Lung (tissue), 12 donors: ENCODE data around the gene ZNF366. TPM values are rescaled to one million over a fixed set of nuclear protein-coding genes. Genes with fewer than 3 reads are reported as not detected.
A peak's percentile ranks its signal among the peaks of the same experiment; 100 is the strongest.

Experiments
- ATAC-seq: fragments of 200-7000 bp; cut with Tn5 transposase; one replicate; pipeline ENCODE4 v1.9.1; 2020; ENCODE audit warnings: moderate number of reproducible peaks; ENCODE audit not compliant: insufficient read depth, low FRiP score
- DNase-seq, 3 donors: peaks; one replicate each; pipeline ENCODE4 v3.0.0-alpha.2; 2013 to 2017
- H3K27ac ChIP-seq, 2 donors: one replicate each; pipeline ENCODE4 v1.5.1; 2013; ENCODE audit warnings: mild to moderate bottlenecking in 2 of 2, moderate library complexity in 2 of 2, control low read depth in 1 of 2, inconsistent platforms in 1 of 2, low read depth in 1 of 2, low read length in 1 of 2
- H3K27me3 ChIP-seq, 3 donors: one replicate each; pipeline ENCODE4 v1.5.1; 2013; ENCODE audit warnings: low read length in 2 of 3; ENCODE audit not compliant: control insufficient read depth in 3 of 3, insufficient read depth in 3 of 3
- H3K36me3 ChIP-seq, 4 donors: one replicate each; pipeline ENCODE4 v1.5.1; 2013; ENCODE audit warnings: low read length in 4 of 4, mild to moderate bottlenecking in 1 of 4, moderate library complexity in 1 of 4; ENCODE audit not compliant: control insufficient read depth in 4 of 4, insufficient read depth in 4 of 4
- H3K4me1 ChIP-seq, 5 donors: one replicate each; pipeline ENCODE4 v1.5.1; 2013; ENCODE audit warnings: low read length in 5 of 5, mild to moderate bottlenecking in 2 of 5, moderate library complexity in 1 of 5; ENCODE audit not compliant: control insufficient read depth in 5 of 5, insufficient read depth in 5 of 5
- H3K4me3 ChIP-seq: one replicate; pipeline ENCODE4 v1.5.1; 2013; ENCODE audit warnings: mild to moderate bottlenecking, control low read depth, moderate library complexity
- H3K9ac ChIP-seq, 2 donors: one replicate each; pipeline ENCODE4 v1.5.1; 2013; ENCODE audit warnings: low read length in 2 of 2, control low read depth in 1 of 2; ENCODE audit not compliant: insufficient read depth in 1 of 2
- H3K9me3 ChIP-seq, 4 donors: one replicate each; pipeline ENCODE4 v1.5.1; 2013; ENCODE audit warnings: low read length in 3 of 4, mild to moderate bottlenecking in 1 of 4, moderate library complexity in 1 of 4; ENCODE audit not compliant: control insufficient read depth in 4 of 4, insufficient read depth in 3 of 4
- WGBS, 2 donors: extraction: QIAGEN DNeasy Blood & Tissue Kit; methylation state at CpG; one replicate each; pipeline ENCODE4 v1.1.7; 2013; 5-methylcytosine and 5-hydroxymethylcytosine counted together
- polyA plus RNA-seq, 2 donors: library from polyadenylated mRNA; stranded (reverse); fragments of 200-250 nt; gene quantifications; one replicate each; pipeline ENCODE4 v1.2.1, GENCODE V29; 2013
- total RNA-seq, 2 donors: library from RNA; depleted of rRNA in 1 of 2; stranded (reverse); fragments of >200 nt in 1 of 2; gene quantifications; one replicate each; pipeline ENCODE4 v1.2.1, GENCODE V29; 2014 to 2021
- TF ChIP-seq, protein P1 (sequence below): IDR thresholded peaks from 2 replicates; pipeline ENCODE4 v1.5.1; 2012; ENCODE audit warnings: mild to moderate bottlenecking; ENCODE audit errors: control extremely low read depth, extremely low read depth
- donor health status: control.
- donor health status: control.
- donor health status: Bipolar disorder and iron deficiency.
- donor health status: healthy.
- donor health status: DM: yes; HTN: yes; CAD: no.

Gene ZNF366
- total and polyA plus RNA-seq, 4 donors = 0.73 to 6.0 (median 3.6) TPM

DNA sequence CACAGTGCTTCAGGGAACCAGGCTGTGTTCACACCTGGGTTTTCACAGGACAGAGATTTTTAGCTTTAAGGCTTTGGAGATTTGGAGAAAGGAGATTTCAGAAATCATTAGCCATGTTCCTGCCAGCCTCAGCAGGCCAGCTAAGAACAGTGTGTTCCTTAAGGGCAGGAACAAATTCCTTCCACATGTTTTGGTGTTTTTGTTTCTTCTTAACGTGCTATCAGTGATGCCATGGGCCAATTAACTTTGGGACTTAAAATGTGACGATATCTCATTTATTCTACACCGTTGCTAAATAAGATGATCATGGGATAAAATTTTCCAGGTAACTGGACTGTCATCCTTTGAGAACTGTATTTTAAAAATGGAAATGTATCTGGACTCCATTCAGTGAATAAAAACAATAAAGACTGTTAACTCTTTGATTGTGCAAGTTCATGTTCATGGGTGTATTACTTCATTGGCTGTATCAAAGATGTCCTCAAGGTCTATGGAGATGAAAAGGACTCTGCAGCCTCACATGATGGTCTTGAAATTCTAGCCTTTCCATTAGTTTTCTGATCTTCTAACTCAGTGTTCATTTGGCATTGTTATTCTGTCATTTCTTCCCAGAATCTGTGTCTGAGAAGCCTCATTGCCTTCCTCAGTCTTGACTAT is 72.3 kb downstream of the ZNF366 start:
- TF ChIP-seq, protein P1, sequence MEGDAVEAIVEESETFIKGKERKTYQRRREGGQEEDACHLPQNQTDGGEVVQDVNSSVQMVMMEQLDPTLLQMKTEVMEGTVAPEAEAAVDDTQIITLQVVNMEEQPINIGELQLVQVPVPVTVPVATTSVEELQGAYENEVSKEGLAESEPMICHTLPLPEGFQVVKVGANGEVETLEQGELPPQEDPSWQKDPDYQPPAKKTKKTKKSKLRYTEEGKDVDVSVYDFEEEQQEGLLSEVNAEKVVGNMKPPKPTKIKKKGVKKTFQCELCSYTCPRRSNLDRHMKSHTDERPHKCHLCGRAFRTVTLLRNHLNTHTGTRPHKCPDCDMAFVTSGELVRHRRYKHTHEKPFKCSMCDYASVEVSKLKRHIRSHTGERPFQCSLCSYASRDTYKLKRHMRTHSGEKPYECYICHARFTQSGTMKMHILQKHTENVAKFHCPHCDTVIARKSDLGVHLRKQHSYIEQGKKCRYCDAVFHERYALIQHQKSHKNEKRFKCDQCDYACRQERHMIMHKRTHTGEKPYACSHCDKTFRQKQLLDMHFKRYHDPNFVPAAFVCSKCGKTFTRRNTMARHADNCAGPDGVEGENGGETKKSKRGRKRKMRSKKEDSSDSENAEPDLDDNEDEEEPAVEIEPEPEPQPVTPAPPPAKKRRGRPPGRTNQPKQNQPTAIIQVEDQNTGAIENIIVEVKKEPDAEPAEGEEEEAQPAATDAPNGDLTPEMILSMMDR = no peak

DNA sequence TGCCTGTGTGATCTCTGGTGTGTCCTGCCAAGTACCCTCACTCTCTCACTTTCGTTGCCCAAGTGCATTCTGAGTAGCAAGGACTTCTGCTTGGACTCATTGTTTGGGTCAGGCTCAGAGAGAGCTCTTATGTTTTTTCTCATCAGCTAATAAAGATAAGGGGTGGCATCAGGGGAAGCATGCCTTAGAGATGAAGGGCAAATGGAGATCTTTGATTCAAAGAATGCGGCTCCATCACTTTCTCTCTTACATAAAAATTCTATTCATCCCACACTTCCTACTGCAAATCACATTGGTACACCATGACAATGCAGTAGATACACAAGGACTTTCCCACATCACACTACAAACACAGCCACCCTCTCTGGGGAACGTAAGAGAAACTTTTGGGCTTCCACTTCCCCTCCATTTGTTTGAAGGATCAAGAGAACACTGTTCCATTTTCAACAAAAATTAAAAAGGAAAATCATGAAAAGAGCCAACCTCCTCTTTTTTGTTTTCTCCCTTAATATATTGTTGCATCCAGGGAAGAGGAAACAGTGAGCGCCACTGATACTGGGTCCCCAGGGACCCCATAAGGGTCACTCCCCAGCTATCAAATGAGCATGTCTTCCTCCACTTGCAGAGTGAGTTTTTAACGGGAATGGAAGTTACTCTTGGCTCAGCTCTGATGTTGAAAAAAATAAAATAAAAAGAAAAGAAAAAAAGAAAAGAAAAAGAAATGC is 73.0 kb downstream of the ZNF366 start:
- H3K4me3 ChIP-seq = no peak overlapping the region
- H3K27ac ChIP-seq = peak overlapping the region in 1 of 2 donors; percentile 66
- 61 to 78% methylated on average over 5 of the region's 5 CpGs for WGBS, 2 donors
- H3K27me3 ChIP-seq = no peaks in the 10 kb centered on the region
- DNase-seq = no peak
- TF ChIP-seq, protein P1 = no peak
- no peak for ATAC-seq
- peaks cover 0 to 17% (median 7%) of the 10 kb centered on the region in 5 donors for H3K4me1 ChIP-seq
- H3K36me3 ChIP-seq = no peaks in the 10 kb centered on the region
- no peak overlapping the region for H3K9ac ChIP-seq
- peaks cover 0 to 2% (median 0%) of the 10 kb centered on the region in 4 donors for H3K9me3 ChIP-seq

More for the DNA sequence above, 72.3 kb downstream of the ZNF366 start:
- Histone ChIP-seq H3K9ac (no peak overlapping the region), H3K27ac (peak overlapping the region in 1 of 2 donors; percentile 66), H3K27me3 (no peaks in the 10 kb centered on the region), H3K4me3 (no peak overlapping the region), H3K9me3 (peaks cover 0 to 2% (median 0%) of the 10 kb centered on the region in 4 donors), H3K4me1 (peaks cover 0 to 17% (median 7%) of the 10 kb centered on the region in 5 donors), H3K36me3 (no peaks in the 10 kb centered on the region)
- ATAC-seq (no peak), DNase-seq (no peak)
- WGBS, 2 donors = 81 to 84% methylated on average over 3 of the region's 3 CpGs

DNA sequence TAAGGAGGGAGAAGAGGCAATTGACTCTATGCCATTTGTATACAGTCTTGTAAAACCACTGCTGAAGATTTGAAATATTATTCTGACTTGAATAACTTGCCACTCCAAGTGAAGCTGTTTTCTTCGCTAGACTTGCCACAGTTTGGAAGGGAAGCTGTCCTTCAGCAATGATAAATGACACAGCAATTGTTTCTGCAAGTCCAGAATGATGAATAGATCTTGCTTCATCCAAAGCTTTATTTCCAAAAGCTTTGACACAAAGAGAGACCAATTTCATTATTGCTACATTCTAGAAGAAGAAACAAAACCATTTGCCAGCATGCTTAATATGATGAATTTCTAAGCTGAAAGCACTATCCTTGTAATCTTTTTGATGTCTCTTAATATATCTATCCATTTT is 73.7 kb downstream of the ZNF366 start:
- Histone ChIP-seq H3K4me1 (peaks cover 0 to 17% (median 7%) of the 10 kb centered on the region in 5 donors), H3K9ac (no peak overlapping the region), H3K9me3 (peaks cover 0 to 2% (median 0%) of the 10 kb centered on the region in 4 donors), H3K27me3 (no peaks in the 10 kb centered on the region), H3K4me3 (no peak overlapping the region), H3K27ac (no peak overlapping the region), H3K36me3 (no peaks in the 10 kb centered on the region)
- ATAC-seq (no peak), DNase-seq (peak in 1 of 3 donors; percentile 52)
- TF ChIP-seq, protein P1 = no peak
- WGBS, 2 donors = 22 to 24% methylated on average over 1 of the region's 1 CpG
